Dendritic cell treated with granulocyte-macrophage colony-stimulating factor and Interleukin-4, amounts not matched to agents 40 ng/mL and 50 ng/mL, for 4 days (primary cell): Measurements from ENCODE around the gene EID1.
"Not testable (repeated sequence)": the region's sequence is repeated elsewhere in the genome, so short reads cannot be mapped to it uniquely, and the experiment has no call there.

Experiments used
- H3K27ac Mint-ChIP-seq: one replicate; pipeline ENCODE4 v1.8.0; 2022; ENCODE audit warnings: mild to moderate bottlenecking, mixed read lengths
- H3K27me3 Mint-ChIP-seq: one replicate; pipeline ENCODE4 v1.8.0; 2022; ENCODE audit warnings: mild to moderate bottlenecking, mixed read lengths
- H3K36me3 Mint-ChIP-seq: one replicate; pipeline ENCODE4 v1.8.0; 2022; ENCODE audit warnings: low read depth, mixed read lengths
- H3K4me1 Mint-ChIP-seq: one replicate; pipeline ENCODE4 v1.8.0; 2022; ENCODE audit warnings: low read depth, mixed read lengths
- H3K4me3 Mint-ChIP-seq: one replicate; pipeline ENCODE4 v1.8.0; 2022; ENCODE audit warnings: mild to moderate bottlenecking, moderate library complexity, mixed read lengths
- H3K9me3 Mint-ChIP-seq: one replicate; pipeline ENCODE4 v1.8.0; 2022; ENCODE audit warnings: mixed read lengths
- intact Hi-C: fragments of 100-400 bp; cut with micrococcal nuclease; formaldehyde crosslinking; loops from one replicate; pipeline ENCODE4 v1.15.0; 2022

Gene EID1

GRCh38 chr15:48877630-48878595 is at the start of gene EID1:
EID1 (plus strand) TSS chr15:48878134; CDS start chr15:48878177, 43 bp downstream.
- peak within 1 kb of the TSS; percentile 92 for H3K27ac Mint-ChIP-seq
- peaks cover 10% of the 10 kb centered on the region for H3K36me3 Mint-ChIP-seq
- peaks cover 23% of the 10 kb centered on the region for H3K4me1 Mint-ChIP-seq
- H3K27me3 Mint-ChIP-seq: peaks cover 3% of the 10 kb centered on the region
- H3K9me3 Mint-ChIP-seq: no peaks in the 10 kb centered on the region
- intact Hi-C loops: loop anchor here (5.0 to 10.0 kb wide), 3 partner anchors 87 to 747 kb away; partner anchors contain the start of genes COPS2, DTWD1, FAM227B and SHC4
- peak within 1 kb of the TSS; percentile 98 for H3K4me3 Mint-ChIP-seq

DNA sequence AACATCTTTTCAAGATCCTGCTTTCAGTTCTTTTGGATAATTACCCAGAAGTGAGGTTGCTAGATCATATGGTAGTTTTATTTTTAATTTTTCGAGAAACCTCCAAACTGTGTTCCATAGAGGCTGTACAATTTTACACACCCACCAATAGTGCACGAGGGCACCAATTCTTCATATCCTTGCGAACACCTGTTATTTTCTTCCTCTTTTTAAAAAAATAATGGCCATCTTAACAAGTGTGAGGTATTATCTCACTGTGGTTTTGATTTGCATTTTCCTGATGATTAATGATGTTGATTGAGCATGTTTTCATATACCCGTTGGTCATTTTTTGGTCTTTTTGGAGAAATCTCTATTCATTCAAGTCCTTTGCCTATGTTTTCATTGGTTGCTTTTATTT is 49.5 kb upstream of the EID1 start:
- H3K27ac Mint-ChIP-seq: no peak overlapping the region
- no peaks in the 10 kb centered on the region for H3K4me1 Mint-ChIP-seq
- no peaks in the 10 kb centered on the region for H3K27me3 Mint-ChIP-seq
- H3K36me3 Mint-ChIP-seq: no peaks in the 10 kb centered on the region
- H3K9me3 Mint-ChIP-seq: peaks cover 15% of the 10 kb centered on the region
- H3K4me3 Mint-ChIP-seq: no peak overlapping the region
- intact Hi-C loops: no loop called here

DNA sequence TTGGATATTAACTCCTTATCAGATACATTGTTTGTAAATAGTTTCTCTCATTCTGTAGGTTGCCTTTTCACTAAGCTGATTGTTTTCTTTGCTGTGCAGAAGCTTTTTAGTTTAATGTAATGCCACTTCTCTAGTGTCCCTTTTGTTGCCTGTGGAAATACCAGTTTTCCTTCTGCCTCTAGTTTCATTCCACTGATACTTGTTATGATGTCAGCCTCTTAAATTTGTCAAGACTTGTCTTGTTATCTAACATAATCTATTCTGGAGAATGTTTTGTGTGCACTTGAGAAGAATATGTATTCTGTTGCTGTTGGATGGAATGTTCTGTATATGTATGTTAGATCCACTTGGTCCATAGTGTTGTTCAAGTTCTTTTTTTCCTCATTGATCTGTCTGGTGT is 49.0 kb upstream of the EID1 start:
- H3K4me1 Mint-ChIP-seq: no peaks in the 10 kb centered on the region
- no peaks in the 10 kb centered on the region for H3K27me3 Mint-ChIP-seq
- H3K4me3 Mint-ChIP-seq: no peak overlapping the region
- H3K27ac Mint-ChIP-seq: no peak overlapping the region
- intact Hi-C loops: no loop called here
- H3K9me3 Mint-ChIP-seq: peaks cover 19% of the 10 kb centered on the region
- no peaks in the 10 kb centered on the region for H3K36me3 Mint-ChIP-seq

- H3K27me3 Mint-ChIP-seq: no peaks in the 10 kb centered on the region
- intact Hi-C loops: no loop called here
- H3K4me3 Mint-ChIP-seq: no peak overlapping the region
- no peaks in the 10 kb centered on the region for H3K36me3 Mint-ChIP-seq
- H3K9me3 Mint-ChIP-seq: peaks cover 19% of the 10 kb centered on the region
- no peaks in the 10 kb centered on the region for H3K4me1 Mint-ChIP-seq
- H3K27ac Mint-ChIP-seq: no peak overlapping the region
Measured at GRCh38 chr15:48832648-48833047, 45.3 kb upstream of the EID1 start.

DNA sequence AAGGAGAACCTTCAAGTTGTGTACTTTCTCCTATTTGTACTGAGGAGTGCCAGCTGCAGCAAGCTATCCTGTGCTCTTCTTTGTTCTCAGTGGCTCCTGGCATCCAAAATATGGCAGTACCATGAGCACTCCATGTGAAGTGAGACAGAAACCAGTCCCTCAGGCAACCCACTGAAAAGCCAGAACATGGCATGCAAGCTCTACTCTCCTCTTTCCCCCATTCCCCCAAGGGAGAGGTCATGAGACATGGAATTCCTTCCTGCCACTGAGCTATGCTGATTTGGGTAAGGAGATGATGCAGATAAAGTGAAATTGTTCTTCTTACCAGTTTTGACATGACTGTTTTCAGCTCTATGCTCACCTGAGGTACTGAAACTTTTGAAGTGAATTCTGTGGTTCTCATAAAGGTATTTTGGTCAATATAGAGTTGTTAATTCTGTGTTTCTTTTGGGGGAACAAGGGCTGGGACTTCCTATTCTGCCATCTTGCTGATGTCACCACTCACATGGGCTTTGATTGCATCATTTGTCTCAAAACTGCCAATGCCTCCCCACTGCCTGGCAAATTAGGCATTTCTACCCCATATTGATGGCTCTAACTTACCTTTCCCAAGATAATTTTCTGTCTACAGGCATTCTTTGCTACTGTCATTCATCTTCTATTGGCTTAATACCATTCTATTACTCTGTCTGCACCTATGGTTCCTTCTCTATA is 44.3 kb upstream of the EID1 start:
- Mint-ChIP-seq H3K36me3 (no peaks in the 10 kb centered on the region), H3K4me3 (no peak overlapping the region), H3K27me3 (no peaks in the 10 kb centered on the region), H3K4me1 (no peaks in the 10 kb centered on the region), H3K27ac (no peak overlapping the region), H3K9me3 (peaks cover 19% of the 10 kb centered on the region)
- intact Hi-C loops: no loop called here

- intact Hi-C loops: no loop called here
- H3K27ac Mint-ChIP-seq: no peak overlapping the region
- H3K27me3 Mint-ChIP-seq: no peaks in the 10 kb centered on the region
- H3K4me3 Mint-ChIP-seq: no peak overlapping the region
- H3K9me3 Mint-ChIP-seq: peaks cover 19% of the 10 kb centered on the region
- no peaks in the 10 kb centered on the region for H3K4me1 Mint-ChIP-seq
- H3K36me3 Mint-ChIP-seq: no peaks in the 10 kb centered on the region
Measured at GRCh38 chr15:48834756-48835155, 43.2 kb upstream of the EID1 start.

DNA sequence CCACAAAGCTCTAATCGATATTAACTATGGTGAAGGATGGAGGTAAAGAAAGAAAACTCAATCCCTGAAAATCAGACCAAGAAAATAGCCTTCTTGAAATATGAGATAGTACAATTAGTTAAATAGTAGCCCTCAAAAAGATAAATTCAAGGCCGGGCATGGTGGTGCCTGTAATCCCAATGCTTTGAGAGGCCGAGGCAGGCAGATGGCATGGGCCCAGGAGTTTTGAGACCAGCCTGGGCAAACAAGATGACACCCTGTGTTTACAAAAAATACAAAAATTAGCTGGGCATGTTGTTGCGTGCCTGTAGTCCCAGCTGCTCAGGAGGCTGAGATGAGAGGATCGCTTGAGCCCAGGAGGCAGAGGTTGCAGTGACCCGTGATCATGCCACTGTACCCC is 35.4 kb upstream of the EID1 start:
- intact Hi-C loops: no loop called here

GRCh38 chr15:48845123-48845522 is 32.8 kb upstream of the EID1 start:
- intact Hi-C loops: no loop called here
- H3K36me3 Mint-ChIP-seq: no peaks in the 10 kb centered on the region
- no peak overlapping the region for H3K4me3 Mint-ChIP-seq
- H3K27me3 Mint-ChIP-seq: no peaks in the 10 kb centered on the region
- no peak overlapping the region for H3K27ac Mint-ChIP-seq
- no peaks in the 10 kb centered on the region for H3K4me1 Mint-ChIP-seq
- no peaks in the 10 kb centered on the region for H3K9me3 Mint-ChIP-seq

More for the DNA sequence above, 35.4 kb upstream of the EID1 start:
- Mint-ChIP-seq H3K4me1 (no peaks in the 10 kb centered on the region), H3K36me3 (no peaks in the 10 kb centered on the region), H3K4me3 (no peak overlapping the region), H3K27me3 (no peaks in the 10 kb centered on the region), H3K27ac (no peak overlapping the region), H3K9me3 (no peaks in the 10 kb centered on the region)

DNA sequence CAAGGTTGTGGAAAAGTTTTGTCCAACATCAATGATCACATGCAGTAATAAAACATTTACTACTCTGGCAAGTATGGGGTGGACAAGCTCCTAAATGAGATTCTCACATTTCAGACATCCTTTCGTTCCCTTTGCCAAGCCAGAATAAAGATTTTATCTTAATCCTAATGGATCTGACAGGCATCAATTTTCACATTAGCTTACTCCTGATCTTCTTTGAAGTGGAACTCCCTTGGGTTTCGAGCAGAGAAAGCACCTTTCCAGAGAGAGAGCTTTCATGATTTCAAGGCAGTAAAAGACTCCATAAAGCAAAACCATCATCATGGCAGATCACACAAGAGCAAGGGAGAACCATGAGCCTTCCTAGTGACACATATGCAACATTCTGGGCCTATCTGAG is 27.3 kb upstream of the EID1 start:
- H3K36me3 Mint-ChIP-seq: no peaks in the 10 kb centered on the region
- H3K9me3 Mint-ChIP-seq: no peaks in the 10 kb centered on the region
- no peak overlapping the region for H3K27ac Mint-ChIP-seq
- H3K4me1 Mint-ChIP-seq: no peaks in the 10 kb centered on the region
- no peaks in the 10 kb centered on the region for H3K27me3 Mint-ChIP-seq
- H3K4me3 Mint-ChIP-seq: no peak overlapping the region
- intact Hi-C loops: no loop called here

GRCh38 chr15:48851956-48852355 is 26.0 kb upstream of the EID1 start:
- Mint-ChIP-seq H3K4me3 (no peak overlapping the region), H3K27me3 (no peaks in the 10 kb centered on the region), H3K4me1 (no peaks in the 10 kb centered on the region), H3K9me3 (no peaks in the 10 kb centered on the region), H3K36me3 (no peaks in the 10 kb centered on the region), H3K27ac (no peak overlapping the region)
- intact Hi-C loops: no loop called here

DNA sequence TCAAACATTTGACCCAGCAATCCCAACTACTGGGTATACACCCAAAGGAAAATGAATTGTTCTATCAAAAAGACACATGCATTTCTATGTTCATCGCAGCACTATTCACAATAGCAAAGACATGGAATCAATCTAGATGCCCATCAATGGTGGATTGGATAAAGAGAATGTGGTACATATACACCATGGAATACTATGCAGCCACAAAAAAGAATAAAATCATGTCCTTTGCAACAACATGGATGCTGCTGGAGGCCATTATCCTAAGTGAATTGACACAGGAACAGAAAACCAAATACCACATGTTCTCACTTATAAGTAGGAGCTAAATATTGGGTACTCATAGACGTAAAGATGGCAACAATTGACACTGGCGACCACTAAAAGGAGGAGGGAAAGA is 23.5 kb upstream of the EID1 start:
- H3K4me3 Mint-ChIP-seq, H3K9me3 Mint-ChIP-seq, H3K27ac Mint-ChIP-seq, H3K27me3 Mint-ChIP-seq, intact Hi-C loops, H3K4me1 Mint-ChIP-seq, H3K36me3 Mint-ChIP-seq: not testable (repeated sequence)

DNA sequence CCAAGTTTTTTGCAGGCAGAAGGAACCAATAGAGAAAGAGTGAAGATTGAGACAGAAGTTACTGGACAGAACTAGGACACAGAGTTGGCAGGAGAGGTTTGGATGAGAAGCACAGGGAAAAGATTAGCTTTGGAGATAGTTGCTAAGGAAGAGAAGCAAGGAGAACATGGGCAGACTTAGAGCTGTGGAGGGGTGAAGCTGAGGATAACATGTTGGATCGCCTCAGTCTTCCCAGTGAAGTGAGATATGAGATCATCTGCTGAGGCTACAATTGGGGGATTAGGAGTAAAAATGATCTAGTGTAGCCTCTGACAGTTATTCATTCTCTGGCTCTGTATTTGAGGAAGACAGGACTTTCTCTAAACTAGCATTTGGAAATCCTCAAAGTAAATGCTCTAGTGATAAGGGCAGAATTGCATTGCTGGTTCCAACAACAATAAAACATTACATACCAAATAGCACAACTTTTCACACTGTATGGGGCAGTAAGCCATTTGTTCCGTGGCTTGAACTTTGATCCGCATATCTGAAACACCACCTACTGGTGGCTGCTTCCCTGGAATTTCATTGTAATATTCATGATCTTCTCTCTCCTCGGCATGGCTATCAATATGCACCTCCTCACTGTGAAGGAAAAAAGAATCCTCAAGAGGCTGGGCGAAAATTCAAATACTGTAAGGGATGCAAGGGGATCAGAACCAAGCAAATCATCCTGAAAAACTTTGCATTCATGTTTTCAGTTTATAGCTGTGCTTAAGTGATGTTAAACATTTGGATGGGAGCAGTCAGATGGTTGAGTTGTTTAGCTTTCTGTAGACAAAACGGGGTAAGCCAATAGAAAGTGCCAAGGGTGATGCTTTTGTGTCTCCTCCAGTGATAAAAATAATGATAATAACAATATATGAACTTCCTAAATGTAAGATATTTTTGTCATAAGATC is 22.2 kb upstream of the EID1 start:
- H3K4me3 Mint-ChIP-seq: no peak overlapping the region
- intact Hi-C loops: no loop called here
- H3K27ac Mint-ChIP-seq: no peak overlapping the region
- peaks cover 6% of the 10 kb centered on the region for H3K4me1 Mint-ChIP-seq
- H3K27me3 Mint-ChIP-seq: no peaks in the 10 kb centered on the region
- no peaks in the 10 kb centered on the region for H3K36me3 Mint-ChIP-seq
- H3K9me3 Mint-ChIP-seq: no peaks in the 10 kb centered on the region

- Mint-ChIP-seq H3K9me3 (no peaks in the 10 kb centered on the region), H3K4me1 (peaks cover 6% of the 10 kb centered on the region), H3K4me3 (no peak overlapping the region), H3K36me3 (no peaks in the 10 kb centered on the region), H3K27me3 (no peaks in the 10 kb centered on the region), H3K27ac (no peak overlapping the region)
- intact Hi-C loops: no loop called here
Measured at GRCh38 chr15:48856942-48857341, 21.0 kb upstream of the EID1 start.
